ENCODE measurements around the gene NANOS1.
"Not testable (repeated sequence)": the region's sequence is repeated elsewhere in the genome, so short reads cannot be mapped to it uniquely, and the experiment has no call there.

Gene NANOS1

DNA sequence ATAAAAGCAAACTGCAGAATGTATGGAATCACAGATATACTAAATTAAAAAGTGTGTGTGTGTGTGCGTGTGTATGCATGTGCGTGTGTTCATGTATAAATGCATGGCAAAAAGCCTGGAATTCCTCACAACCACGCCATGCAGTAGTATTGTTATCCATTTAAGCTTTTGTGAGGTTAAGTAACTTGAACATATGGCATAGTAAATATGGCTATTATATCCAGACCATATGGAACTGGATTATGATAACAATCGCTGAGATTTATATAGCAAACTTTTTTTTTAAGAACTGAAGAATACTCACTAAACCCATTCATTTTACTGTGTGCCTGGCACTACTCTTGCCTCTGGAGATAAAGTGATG, 22.3 kb upstream of the NANOS1 start:
- DNase-seq (ENCODE audit: low spot score) = no peak

DNA sequence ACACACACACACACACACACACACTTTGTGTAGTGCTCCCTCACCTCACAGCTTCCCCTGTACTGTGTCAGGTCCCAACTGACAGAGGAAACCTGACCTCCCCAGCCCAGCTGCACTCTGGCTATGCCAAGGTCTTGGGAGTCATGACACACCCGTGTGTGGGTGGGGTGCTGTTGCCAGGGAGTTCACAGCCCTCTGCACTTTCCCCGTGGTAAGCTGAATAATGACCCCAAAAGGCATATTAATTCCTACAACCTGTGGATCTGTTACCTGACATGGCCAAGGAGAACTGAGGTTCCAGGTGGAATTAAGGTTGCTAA, 8.9 kb upstream of the NANOS1 start:
- peak; percentile 39 for DNase-seq (ENCODE audit: low spot score)

DNA sequence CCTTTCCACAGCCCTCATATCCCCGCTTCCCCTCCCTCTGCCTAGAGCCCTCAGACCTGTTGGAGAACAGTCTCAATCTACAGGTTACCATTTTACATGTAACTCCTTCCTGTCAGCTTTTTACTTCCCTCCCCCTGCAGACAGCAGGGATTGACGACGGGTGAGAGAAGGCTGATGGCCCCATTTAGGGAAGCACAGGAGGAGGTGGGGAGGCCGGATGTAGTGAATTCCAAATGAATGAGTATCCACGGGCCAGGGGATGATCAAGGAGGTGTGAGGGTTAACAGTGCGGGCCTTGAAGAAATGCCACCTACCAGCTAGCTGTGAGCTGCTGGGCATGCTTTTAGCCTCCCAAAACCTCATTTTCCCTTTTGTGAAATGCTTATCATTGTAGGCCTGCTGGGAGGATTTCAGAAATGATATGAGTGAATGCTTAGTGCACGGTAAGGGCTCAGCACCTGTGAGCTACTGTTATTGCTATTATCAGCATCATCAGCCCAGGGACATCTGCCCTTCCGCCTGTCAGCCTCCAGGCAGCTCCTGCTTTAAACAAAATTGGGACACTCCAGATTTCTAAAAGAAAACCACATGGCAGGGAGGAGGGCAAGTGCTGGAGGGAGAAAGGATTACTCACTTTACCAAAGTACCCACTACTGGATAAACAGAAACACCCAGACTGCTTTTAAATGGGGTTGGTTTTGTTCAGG, 6.5 kb upstream of the NANOS1 start:
- peak; percentile 87 for DNase-seq (ENCODE audit: low spot score)

DNA sequence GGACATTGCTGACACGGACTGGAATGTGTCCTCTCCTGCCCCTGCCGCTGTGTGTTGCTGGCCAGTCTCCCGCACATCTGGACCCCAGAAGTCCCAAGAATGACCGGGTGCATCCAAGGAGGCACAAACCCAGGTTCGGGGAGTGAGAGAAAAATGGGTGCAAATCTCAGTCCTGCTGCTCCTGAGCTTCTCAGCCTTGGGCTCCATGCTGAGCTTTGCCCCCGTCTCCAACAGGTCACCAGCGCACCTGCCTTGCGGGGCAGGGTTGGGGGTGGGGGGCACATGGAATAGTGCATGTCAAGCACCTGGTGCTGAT, 6.0 kb upstream of the NANOS1 start:
- no peak for DNase-seq (ENCODE audit: low spot score)

DNA sequence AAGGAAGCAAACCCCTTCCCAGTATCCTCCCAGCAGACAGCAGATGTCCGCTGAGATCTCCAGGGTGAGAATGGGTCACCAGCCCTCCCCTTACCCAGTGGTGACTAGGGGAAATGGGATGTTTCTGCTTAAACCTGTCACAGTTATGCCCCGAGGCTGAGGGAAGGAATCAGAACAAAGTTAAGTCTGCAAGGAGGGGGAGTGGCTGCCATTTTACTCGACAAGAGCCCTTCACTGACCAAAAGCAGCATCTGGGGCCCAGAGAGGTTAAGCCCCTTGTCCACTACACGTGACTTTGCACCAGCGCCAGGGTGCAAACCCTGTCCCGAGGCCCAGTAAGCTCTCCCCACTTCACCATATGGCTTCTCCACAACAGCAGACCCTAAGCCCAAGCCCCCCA, 4.6 kb upstream of the NANOS1 start:
- no peak for DNase-seq (ENCODE audit: low spot score)

DNA sequence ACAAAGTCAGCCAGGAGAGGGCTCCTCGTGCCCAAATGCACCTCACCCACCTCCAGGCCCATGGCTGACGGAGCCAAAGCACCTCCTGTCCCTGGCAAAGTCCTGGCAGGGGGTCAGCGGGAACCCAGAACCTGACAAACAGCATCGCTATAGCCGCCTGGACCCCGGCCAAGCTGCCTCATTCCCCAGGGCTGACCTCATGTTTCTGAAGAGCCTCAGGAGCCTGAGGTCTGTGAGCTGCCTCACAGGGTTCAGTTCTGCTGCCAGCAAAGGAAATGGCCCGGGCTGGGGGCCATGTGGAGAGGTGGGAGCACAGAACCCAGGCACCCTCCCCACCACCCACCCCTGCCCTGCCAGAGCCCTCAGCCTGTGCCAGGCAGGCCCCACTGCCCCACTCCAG, 4.2 kb upstream of the NANOS1 start:
- peak; percentile 75 for DNase-seq (ENCODE audit: low spot score)

DNA sequence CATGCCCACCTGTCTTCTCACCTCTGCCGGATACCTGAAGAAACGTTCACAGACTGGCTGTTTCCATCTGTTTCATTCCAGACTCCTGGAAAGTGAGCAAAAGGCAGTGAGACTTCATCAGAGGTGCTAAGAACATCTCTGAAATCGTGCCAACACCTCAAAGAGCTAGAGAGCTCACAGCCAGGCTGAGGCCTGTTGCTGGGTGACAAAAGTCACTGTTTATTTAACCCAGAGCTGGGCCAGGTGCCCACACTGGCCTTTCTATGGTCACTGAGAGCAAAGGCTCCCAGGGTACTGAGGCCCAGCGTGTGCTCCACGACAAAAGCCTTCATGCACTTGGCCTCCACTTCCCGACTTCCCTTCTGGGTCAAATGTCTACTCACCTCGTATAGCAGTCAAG, 3.7 kb upstream of the NANOS1 start:
- no peak for DNase-seq (ENCODE audit: low spot score)

DNA sequence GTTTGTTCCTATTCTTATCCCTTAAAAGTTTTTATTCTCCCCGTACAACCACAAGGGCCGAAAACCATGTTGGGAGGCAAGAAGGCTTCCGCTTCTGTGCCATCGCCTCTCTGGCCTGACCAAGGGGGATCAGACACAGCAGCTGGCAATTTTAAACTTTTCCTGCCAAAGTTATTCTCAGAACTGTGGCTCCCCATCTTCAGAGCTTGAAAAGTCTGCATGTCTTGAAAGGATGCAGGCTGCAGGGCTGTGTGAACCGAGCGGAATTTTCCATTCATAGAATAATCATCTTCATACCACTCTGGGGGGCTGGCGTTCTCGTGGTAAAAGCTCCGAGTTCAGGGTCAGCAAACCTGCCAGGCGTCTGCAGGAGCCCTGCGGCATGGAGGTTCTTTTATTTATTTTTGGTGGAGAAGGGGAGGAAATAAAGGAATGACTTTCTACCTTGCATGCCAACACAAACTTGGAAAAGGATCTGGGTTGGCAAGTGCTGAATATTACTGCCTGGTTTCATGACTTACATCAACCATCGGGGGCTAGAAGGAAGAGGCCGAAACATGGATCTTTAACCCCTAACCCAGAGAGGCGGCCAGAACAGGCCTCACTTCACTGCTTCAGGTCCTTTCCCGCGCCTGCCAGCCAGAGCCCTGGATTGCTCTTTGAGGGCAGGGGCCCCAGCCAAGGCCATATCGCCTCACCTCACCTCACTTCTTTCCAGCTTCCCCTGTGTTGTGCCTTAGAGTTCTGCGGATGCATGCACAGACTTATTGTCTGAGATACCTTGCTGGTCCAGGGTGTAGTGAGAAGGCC, 3.0 kb upstream of the NANOS1 start:
- DNase-seq (ENCODE audit: low spot score) = no peak

DNA sequence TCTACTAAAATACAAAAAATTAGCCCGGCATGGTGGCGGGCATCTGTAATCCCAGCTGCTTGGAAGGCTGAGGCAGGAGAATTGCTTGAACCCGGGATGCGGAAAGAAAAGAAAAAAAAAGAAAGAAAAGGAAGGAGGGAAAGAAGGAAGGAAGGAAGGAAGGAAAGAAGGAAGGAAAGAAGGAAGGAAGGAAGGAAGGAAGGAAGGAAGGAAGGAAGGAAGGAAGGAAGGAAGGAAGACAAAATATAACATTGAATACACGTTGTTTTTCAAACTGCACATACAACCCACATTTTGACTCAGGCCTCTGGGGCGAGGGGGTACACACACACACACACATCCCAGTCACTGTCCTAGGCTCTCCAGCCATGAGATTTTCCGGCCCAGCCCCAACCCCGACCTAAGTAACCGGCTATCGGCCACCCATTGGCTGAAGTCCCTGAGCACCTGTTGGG, 1.0 kb upstream of the NANOS1 start:
- not testable (repeated sequence) for DNase-seq (ENCODE audit: low spot score)

DNA sequence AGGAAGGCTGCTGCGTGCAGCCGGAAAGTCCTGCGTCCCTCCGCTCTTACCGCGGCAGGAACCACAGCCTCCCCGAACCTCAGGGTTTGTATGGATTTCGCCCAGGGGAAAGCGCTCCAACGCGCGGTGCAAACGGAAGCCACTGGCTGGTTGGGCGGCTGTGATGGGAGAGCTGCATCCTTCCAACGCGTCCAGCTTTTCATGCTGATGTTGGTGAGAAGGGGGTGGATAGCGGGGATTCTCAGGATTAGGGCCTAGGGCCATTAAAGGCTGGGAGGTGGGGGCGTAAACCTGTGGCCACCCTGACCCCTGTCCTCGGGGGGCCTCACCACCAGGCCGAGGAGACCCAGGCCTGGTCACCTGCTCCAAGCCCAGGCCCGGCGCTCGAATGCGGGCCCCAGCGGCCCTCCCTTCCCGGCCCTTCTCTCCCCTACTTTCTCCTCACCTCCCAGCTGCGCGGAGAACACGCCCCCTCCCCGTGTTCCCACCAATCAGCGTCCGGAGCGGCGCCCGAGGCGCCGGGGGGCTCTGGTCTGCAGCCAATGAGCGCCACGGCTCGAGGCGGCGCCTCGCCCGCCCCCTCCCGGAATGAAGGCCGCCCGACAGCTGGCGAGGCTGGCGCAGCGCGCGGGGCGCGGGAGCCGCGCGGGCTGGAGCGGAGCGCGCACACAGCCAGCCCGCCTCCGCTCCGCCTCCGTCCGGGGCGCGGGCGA, 458 bp upstream of the NANOS1 start:
- peak; percentile 97 for DNase-seq (ENCODE audit: low spot score)

DNA sequence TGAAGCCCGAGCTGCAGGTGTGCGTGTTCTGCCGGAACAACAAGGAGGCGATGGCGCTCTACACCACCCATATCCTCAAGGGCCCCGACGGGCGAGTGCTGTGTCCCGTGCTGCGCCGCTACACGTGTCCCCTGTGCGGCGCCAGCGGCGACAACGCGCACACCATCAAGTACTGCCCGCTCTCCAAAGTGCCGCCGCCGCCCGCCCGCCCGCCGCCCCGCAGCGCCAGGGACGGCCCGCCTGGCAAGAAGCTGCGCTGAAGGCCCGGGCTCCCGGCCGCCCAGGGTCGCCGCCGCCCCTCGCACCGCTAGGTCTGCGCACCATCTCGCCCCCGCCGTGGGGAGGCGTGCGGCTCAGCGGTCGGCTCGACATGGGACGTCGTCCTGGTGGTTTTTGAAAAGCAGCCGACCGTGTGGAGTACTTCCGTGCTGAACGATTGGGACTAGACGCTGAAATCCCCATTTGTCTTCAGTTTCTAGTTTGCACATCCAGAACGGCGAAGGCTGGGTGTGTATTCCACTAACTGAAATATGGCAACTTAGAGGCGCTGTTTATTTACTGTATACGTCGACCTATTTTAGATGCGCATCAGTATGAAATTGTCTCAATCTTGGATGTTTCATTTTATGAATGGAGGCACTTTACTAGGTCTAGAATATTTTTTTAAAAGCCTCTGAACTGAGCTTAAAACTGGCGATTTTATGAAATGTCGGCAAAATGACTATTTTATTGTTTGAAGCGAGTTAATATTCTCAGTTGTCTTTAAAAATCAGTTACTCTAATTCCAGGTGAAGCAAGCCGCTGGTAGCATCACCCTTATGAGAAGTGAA, 1.1 kb downstream of the NANOS1 start:
- DNase-seq (ENCODE audit: low spot score) = peak; percentile 53

DNA sequence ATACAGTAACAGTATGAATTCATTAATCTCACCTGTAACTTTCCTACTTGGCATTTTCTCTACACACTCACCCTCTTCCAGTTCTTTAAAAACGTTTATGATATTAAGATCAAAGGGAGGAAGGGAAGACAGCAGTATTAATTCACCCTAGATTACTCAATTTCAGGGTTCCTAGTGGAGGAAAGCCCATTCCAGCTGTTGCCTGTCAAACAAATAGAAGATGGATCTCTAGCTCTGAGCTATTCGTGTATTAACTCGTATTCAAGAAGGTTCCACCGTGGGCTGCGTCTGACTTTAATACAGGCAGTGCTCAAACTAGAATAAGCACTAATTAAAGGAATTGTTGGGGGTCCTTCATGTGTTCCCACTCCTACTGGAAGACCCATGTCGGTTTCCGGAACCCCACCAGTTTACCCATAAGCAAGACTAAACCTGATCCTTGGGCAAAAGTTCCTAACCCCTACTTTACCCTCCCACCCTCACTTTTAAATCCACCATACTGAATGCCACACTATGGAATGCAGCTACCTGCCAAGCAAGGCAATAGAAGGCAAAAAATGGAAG, 2.1 kb downstream of the NANOS1 start:
- DNase-seq (ENCODE audit: low spot score) = no peak

DNA sequence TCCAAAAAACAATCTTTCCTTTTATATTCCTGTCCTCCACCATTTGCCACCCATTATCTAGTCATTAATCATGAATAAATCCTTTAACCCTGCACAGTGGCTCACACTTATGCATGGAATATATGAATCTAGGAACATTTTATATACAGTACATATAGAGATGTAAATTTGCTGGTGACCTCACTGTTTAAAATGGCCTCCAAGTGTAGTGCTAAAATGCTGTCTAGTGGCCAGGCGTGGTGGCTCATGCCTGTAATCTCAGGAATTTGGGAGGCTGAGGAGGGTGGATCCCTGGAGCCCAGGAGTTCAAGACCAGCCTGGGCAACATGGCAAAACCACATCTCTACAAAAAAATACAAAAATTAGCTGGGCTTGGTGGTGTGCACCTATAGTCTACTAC, 9.6 kb downstream of the NANOS1 start:
- DNase-seq (ENCODE audit: low spot score) = no peak

DNA sequence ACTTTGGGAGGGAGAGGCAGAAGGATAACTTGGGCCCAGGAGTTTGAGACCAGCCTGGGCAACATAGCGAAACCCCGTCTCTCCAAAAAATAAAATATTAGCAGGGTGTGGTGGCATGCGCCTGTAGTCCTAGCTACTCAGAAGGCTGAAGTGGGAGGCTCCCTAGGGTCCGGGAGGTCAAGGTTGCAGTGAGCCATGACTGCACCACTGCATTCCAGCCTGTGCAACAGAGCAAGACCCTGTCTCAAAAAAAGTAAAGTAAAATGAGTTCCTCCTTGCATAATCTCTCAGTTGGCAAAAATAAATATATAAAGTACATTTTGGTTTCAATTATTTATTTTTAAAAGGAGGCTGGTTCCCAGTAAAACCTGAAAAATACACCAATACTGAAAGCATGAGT, 11.8 kb downstream of the NANOS1 start:
- no peak for DNase-seq (ENCODE audit: low spot score)

DNA sequence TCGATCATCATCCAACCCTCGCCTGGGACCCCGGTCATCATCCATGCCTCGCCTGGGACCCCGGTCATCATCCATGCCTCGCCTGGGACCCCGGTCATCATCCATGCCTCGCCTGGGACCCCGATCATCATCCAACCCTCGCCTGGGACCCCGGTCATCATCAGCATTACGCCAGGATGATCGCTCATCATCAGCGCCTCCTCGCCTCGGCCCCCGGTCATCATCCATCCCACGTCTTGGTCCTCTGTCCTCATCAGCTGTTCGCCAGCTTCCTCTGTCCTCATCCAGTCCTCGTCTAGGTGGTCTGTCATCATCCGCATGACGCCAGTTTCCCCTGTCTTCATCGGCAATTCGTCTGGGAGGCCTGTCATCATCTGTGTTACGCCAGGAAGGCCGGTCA, 12.7 kb downstream of the NANOS1 start:
- DNase-seq (ENCODE audit: low spot score) = no peak

DNA sequence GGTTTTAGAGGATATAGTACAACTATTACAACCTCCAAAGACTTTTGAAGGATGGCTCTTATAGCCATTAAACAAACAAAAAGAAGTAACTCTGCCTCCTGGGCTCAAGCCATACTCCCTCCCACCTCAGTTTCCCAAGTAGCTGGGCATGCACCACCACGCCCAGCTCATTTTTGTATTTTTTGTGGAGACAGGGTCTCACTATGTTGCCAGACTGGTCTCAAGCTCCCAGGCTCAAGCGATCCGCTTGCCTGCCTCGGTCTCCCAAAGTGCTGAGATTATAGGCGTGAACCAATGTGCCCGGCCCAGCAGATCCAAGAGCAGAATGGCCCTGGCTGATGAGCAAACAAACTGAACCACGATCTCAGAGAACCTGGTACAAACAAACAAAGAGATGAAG, 16.0 kb downstream of the NANOS1 start:
- DNase-seq (ENCODE audit: low spot score) = no peak

DNA sequence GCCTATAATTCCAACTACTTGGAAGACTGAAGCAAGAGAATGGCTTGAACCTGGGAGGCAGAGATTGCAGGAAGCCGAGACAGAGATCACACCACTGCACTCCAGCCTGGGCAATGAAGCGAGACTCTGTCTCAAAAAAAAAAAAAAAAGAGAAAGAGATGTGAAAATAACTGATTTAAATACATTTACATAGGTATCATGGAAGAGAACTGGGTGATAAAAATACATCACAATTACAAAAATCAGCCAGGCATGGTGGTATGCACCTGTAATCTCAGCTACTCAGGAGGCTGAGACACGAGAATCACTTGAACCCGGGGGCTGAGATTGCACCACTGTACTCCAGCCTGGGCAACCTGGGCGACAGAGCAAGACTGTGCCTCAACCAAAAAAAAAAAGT, 19.8 kb downstream of the NANOS1 start:
- no peak for DNase-seq (ENCODE audit: low spot score)

DNA sequence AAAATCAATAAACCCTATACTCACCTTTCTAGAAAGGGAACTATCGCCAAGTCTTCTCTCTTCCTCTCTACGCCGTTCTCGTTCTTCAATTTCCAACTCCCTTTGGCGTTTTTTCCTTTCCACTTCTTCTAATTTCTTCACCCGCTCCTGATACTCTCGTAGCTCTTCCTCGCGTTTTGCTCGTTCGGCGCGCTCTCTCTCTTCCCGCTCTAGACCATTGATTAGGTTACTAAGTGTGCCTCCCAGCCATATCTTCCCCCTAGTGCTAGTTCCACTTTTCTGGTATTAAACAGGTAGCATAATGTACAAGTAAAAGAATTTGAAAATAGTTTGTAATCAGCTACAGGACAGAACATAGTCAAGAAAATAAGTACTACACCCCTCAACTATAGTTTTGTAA, 20.3 kb downstream of the NANOS1 start:
- no peak for DNase-seq (ENCODE audit: low spot score)

DNA sequence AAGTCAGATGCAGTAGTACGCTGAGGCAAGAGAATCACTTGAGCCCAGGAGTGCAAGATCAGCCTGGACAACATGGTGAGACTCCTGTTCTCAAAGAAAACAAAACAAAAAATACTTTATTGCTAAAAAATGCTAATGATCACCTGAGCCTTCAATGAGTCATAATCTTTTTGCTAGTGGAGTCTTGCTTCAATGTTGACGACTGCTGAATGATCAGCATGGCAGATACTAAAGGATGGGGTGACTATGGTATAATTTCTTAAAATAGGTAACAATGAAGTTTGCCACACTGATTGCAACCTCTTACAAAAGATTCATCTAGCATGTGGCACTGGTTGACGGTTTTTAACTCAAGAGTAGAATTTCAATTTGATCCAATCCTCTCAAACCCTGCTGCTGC, 22.3 kb downstream of the NANOS1 start:
- no peak for DNase-seq (ENCODE audit: low spot score)

DNA sequence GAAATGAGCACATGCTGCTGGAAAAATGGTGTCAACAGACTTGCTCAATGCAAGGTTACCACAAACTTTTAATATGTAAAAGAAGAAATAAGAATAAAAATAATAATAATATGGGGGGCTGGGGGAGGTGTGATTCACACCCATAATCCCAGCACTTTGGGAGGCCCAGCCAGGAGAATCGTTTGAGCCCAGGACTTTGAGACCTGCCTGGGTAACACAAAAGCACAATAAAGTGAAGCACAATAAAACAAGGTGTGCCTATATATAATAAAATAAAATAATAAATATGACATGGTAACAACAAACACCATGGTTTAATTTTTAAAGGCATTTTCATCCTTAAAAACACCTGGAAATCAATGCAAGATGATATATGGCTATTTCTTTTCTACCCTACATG, 26.0 kb downstream of the NANOS1 start:
- DNase-seq (ENCODE audit: low spot score) = no peak

DNA sequence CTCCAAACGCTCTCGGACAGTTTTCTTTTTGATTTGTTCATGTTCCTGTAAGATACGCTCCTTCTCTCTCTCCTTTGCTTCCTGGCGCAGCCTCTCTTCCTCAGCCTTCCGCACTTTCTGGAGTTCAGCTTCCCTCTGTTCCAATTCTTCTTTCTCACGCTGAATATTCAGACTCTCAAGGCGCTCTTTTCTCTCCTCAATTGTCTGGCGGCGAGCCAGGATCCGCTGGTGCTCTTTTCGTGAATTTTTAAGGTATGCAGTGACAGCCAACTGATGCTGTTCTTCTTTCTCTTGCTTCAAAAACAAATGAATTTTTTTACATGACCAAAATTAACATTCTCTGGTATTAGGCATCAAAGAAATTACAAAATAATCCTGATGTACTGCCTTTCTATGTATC, 28.5 kb downstream of the NANOS1 start:
- no peak for DNase-seq (ENCODE audit: low spot score)

DNA sequence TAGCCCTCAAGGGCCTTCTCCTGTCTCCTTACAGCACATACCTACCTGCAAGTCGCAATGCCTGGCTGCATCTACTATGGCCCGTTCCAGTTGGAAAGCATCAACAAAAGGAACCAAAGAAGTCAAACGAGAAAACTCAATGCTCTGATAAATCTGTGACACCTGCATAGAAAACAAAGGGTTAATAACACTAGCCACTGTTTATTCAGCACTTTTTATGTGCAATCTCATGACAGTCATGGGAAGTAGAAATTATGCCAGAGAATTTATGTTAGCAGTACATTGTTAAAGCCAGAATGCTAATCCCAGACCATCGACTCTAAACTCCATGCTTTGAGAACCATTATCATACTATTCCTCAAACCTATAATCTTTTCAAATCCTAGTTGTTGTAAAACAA, 30.0 kb downstream of the NANOS1 start:
- DNase-seq (ENCODE audit: low spot score) = no peak

All from GM03348 (cell line).